HG02759 (cell line): Measurements from ENCODE around the gene RAD23B.
"Not testable (repeated sequence)": the region's sequence is repeated elsewhere in the genome, so short reads cannot be mapped to it uniquely, and the experiment has no call there.

ENCODE experiments used
- ATAC-seq: cut with Tn5 transposase; IDR thresholded peaks from one replicate; pipeline ENCODE4 v1.9.1; 2021; ENCODE audit warnings: mild to moderate bottlenecking, moderate library complexity; ENCODE audit not compliant: unreplicated experiment

The RAD23B gene

DNA sequence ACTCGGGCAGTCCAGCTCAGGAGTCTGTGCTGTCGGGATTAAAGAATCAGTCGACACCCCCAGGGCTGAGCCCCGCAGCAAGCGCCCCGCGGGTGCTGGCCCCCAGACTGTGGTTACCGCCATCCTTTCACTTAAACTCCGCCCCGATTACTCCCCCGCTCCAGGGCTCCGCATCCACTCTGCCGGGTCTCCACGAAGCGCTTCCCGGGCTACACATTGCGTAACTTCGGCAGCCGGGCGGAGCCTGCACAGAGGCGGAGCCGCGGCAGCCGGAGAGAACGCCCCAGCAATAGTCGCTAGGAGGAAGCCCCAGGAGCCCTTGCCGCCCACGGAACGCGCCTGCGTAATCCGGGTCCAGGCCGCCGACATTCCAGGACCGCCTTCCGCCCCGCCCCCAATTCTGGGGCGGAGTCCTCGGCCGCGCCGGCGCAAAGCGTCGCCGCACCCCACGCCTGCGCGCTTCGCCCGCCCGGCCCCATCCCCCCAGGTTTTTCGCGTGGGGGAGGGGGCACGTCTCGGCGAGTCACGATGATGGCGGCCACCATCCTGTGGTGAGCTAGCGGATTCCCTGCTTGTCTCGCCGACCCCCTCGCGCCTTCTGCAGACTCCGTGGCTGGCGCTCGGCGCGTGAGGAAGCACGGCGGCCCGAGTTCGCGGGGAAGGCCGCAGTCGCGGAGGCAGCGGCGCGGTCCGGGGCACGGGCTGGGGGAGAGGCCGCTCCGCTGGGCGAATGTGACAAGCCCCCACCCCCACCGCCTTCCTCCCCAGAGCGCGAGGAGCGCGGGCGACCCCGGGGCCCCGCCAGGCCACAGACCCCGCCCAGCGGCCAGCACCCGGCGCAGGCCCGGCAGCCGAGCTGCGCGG, at the start of gene RAD23B:
TSS of gene RAD23B (plus strand) at position 521 of the 864 bp plus-strand sequence. CDS start 351 bp downstream, outside the sequence.
- peak; percentile 85 for ATAC-seq

- ATAC-seq, result no peak
These were observed 47.2 kb upstream of the RAD23B start for GRCh38 chr9:107235765-107236442.

GRCh38 chr9:107237873-107238272, 45.2 kb upstream of the RAD23B start:
- no peak for ATAC-seq

DNA sequence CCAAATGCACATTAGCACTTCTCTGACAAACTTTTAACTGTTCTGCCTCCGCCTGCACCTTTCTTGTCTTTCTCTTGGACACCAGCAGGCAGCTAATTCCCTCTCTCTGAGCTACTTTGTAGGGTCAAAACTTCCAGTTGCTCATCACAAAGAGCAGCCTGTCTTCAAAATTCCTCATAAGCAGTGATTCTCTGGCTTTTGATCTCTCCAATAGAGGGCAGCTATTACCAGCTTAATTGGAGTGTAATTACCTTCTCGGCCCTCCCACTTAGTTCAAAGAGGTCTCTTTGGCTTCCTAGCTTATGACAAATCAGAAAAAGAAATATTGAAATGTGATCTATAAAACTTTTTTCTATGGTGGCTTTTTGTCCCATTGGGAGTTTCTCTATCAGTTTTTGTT, 43.6 kb upstream of the RAD23B start:
- no peak for ATAC-seq

- ATAC-seq, result no peak
These were observed 42.8 kb upstream of the RAD23B start for GRCh38 chr9:107240260-107240659.

DNA sequence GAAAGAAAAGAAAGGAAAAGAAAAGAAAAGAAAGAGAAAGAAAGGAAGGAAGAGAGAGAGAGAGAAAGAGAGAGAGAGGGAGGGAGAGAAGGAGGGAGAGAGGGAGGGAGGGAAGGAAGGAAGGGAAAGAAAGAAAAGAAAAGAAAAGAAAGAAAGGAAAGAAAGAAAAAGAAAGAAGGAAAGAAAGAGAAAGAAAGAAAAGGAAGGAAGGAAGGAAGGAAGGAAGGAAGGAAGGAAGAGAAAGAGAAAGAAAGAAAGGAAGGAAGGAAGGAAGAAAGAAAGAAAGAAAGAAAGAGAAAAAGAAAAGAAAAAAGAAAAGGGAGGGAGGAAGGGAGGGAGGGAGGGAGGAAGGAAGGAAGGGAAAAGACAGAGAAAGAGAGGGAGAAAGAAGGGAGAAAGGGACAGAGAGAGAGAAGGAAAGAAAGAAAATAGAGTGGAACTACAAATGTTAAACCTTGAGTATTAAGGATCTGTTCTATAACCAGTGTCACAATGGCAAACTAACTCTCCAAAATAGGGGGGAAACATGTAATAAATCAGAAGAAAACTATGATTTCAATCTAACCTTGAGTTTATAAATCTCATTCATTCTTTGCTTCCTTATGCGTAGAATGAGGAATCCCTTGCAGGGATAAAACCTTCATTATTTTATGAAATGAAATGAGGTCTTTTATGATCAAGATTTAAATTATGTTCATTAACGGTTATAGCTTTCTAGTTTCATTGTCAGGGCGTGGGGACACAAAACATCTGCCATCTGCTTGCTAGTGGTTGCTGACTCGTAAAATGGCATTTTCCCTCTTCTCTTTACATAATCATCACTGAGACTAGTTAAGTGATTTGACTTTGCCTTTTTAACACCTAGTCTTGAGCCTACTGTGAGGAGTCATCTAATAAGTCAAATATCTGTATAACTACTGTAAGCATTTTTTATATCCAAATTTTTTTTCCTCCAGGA, 40.7 kb upstream of the RAD23B start:
- ATAC-seq, result no peak

DNA sequence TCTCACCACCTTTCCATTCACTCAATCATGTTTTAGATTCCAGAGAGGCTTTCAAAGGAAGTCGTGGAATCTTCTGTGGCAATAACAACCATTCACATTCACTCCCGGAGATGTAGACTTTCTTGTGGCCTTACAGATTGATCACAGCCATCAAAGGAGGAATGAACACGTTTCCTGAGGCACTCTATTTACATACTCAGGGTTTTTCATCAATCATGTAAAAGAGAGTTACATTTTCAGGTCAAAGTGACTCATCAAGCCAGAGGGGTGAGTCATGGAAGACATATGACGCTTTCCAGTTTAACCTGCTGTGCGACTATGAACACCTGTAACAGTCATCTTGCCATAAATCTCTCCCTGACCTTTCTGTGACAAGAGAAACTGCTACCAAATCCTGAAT, 39.3 kb upstream of the RAD23B start:
- ATAC-seq, result peak; percentile 71

- no peak for ATAC-seq
These were observed 36.5 kb upstream of the RAD23B start for GRCh38 chr9:107246259-107247254.

DNA sequence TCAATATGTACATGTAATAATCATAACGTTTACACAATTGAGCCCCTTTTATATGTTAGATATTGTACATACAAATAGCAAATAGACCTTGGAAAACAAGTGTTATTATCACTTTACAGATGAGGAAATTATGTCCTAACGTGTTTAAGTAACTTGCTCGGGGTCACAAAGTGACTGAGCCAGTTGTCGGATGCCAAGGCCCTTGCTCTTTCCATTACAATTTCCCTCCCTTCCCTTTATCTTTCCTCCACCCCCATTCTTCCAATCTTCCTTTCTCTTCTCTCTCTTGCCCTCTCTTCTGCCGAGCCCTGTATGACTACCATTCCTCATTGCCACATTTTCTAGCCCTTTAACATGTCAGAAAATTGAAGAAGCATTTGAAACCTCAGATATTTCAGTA, 34.4 kb upstream of the RAD23B start:
- no peak for ATAC-seq

DNA sequence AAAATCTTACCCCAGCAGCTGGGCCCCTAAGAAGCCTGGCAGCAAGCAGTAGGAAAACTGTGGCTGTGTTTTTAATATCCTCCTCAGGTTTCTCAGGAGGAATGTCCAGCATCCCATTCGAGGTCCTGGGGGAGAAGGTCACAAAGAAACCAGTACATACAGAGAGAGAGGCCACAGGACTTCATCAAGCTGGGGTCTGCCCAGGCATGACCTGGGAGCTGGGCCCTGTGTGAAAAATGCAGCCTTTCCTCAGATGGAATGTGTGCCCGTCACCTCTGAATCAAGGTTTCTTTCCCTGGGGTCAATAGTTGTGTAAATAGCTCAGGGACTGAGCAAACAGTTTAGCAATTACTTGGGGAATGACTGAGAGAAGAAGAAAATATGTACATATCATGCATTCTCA, 33.9 kb upstream of the RAD23B start:
- ATAC-seq, result no peak

DNA sequence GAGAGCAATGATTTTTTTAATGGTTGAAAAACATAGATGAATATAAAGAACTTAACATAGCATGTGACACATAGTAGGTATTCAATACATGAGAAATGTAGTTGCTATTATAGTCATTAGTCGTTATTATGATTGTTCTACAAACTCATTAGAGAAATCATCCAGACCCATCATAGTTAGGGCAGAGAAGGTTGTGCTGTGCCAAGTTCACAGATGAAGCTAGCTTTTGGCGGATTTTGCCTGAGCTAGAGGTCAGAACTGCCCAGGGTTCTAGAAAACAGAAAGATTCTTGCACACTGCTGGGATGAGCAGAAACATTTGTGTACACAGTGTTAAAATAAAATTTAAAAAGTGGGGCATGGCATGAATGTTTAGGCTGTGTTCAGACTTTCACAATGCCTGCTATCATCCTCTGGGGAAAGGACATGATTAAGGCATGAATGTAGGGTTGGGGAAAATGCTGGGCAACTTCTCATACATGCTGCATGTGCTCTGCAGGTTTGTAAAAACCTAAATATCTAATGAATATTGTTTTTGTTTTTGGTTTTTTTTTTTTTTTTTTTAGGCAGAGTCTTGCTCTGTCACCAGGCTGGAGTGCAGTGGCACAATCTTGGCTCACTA, 33.3 kb upstream of the RAD23B start:
- no peak for ATAC-seq

GRCh38 chr9:107251756-107252322, 31.2 kb upstream of the RAD23B start:
- no peak for ATAC-seq

GRCh38 chr9:107258919-107259318, 24.2 kb upstream of the RAD23B start:
- no peak for ATAC-seq

GRCh38 chr9:107259751-107260313, 23.2 kb upstream of the RAD23B start:
- not testable (repeated sequence) for ATAC-seq

GRCh38 chr9:107260437-107261081, 22.5 kb upstream of the RAD23B start:
- peak; percentile 99 for ATAC-seq

DNA sequence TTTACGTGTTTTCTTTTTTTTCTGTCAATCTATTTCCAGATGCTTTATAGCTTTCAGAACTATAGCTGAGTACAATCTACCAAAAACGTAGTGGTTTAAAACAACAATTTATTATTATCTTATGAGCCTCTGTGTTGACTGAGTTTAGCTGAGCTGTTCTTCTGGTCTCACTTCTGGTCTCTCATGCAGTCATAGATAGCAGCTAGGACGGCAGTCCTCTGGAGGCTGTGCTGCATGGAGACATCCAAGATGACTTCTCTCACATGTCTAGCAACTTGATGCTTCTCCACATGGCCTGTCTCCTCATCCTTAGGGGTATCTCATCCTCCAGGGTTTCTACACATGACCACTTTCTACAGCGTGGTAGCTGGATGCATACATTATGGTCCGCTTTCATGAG, 22.0 kb upstream of the RAD23B start:
- peak; percentile 20 for ATAC-seq

- ATAC-seq, result no peak
These were observed 19.8 kb upstream of the RAD23B start for GRCh38 chr9:107263289-107263688.
